Natural killer cell (primary cell): ENCODE results near the gene CA11. TPM values are rescaled to one million over a fixed set of nuclear protein-coding genes. Genes with fewer than 3 reads are reported as not detected.
"Not testable (repeated sequence)": the region's sequence is repeated elsewhere in the genome, so short reads cannot be mapped to it uniquely, and the experiment has no call there.

Experiments
- ATAC-seq, 3 donors: fragments of 150-1000 bp in 2 of 3; fragments of 200-7000 bp in 1 of 3; cut with Tn5 transposase; 1 replicate in 1 of 3; 2 replicates in 2 of 3; pipeline ENCODE4 v1.10.0; 2021; ENCODE audit warnings: mild to moderate bottlenecking in 2 of 3, moderate library complexity in 2 of 3
- DNase-seq, 2 donors: peaks; one replicate each; pipeline versions ENCODE4 v3.0.0 to v3.0.0-alpha.2; 2013 to 2021; ENCODE audit warnings: mixed read lengths in 1 of 2
- H3K27ac ChIP-seq: one replicate; pipeline ENCODE4 v1.5.1; 2013; ENCODE audit warnings: mild to moderate bottlenecking, low read length
- H3K27me3 ChIP-seq: one replicate; pipeline ENCODE4 v1.6.1; 2013; ENCODE audit warnings: low read length; ENCODE audit not compliant: control insufficient read depth, insufficient read depth
- H3K36me3 ChIP-seq: one replicate; pipeline ENCODE4 v1.6.1; 2013; ENCODE audit warnings: low read length; ENCODE audit not compliant: control insufficient read depth, insufficient read depth
- H3K4me1 ChIP-seq: one replicate; pipeline ENCODE4 v1.6.1; 2013; ENCODE audit warnings: low read length; ENCODE audit not compliant: control insufficient read depth, insufficient read depth
- H3K4me3 ChIP-seq: one replicate; pipeline ENCODE4 v1.5.1; 2013; ENCODE audit warnings: low read length
- H3K9me3 ChIP-seq: one replicate; pipeline ENCODE4 v1.6.1; 2013; ENCODE audit warnings: low read length; ENCODE audit not compliant: control insufficient read depth, insufficient read depth
- H3K27ac Mint-ChIP-seq, 2 donors: one replicate each; pipeline ENCODE4 v1.8.0; 2022; ENCODE audit warnings: mild to moderate bottlenecking in 2 of 2, mixed read lengths in 2 of 2, moderate library complexity in 1 of 2
- H3K27me3 Mint-ChIP-seq, 2 donors: one replicate each; pipeline ENCODE4 v1.8.0; 2022; ENCODE audit warnings: low read depth in 2 of 2, mixed read lengths in 2 of 2
- H3K36me3 Mint-ChIP-seq: one replicate; pipeline ENCODE4 v1.8.0; 2022; ENCODE audit warnings: mixed read lengths
- H3K4me1 Mint-ChIP-seq, 2 donors: one replicate each; pipeline ENCODE4 v1.8.0; 2022; ENCODE audit warnings: mixed read lengths in 2 of 2
- H3K4me3 Mint-ChIP-seq: one replicate; pipeline ENCODE4 v1.8.0; 2022; ENCODE audit warnings: mild to moderate bottlenecking, moderate library complexity, mixed read lengths
- H3K9me3 Mint-ChIP-seq, 2 donors: one replicate each; pipeline ENCODE4 v1.8.0; 2022; ENCODE audit warnings: mixed read lengths in 2 of 2
- CTCF ChIP-seq: fragments of 200-600 bp; IDR thresholded peaks from one replicate; pipeline ENCODE4 v1.8.0; 2022; ENCODE audit warnings: antibody characterized with exemption
- WGBS: methylation state at CpG from one replicate; pipeline ENCODE4 v1.1.7; 2013; ENCODE audit warnings: missing lambda C conversion rate; ENCODE audit not compliant: insufficient coverage; 5-methylcytosine and 5-hydroxymethylcytosine counted together
- intact Hi-C: fragments of 100-400 bp; cut with micrococcal nuclease; formaldehyde crosslinking; loops from one replicate; pipeline ENCODE4 v1.14.2; 2022
- total RNA-seq, 4 donors: library from RNA; stranded (reverse); fragments of 120-200 nt in 1 of 4; gene quantifications; one replicate each; pipeline versions ENCODE4 v1.2.3 to v1.2.4, GENCODE V29; 2013 to 2022

CA11 gene
- total RNA-seq, 3 donors from 2014 or later (not counting 1 experiment from before 2014, with no cell fraction given): 9.2 to 11.9 (median 11.0) TPM

- intact Hi-C loops: loop anchor here (10.0 kb wide), 2 partner anchors 241 to 361 kb away; partner anchors contain the start of genes GYS1, PPP1R15A and RUVBL2
- Histone ChIP-seq H3K27me3 (no peaks in the 10 kb centered on the region), H3K27ac (peak overlapping the region; percentile 64), H3K9me3 (no peaks in the 10 kb centered on the region), H3K36me3 (peaks cover 37% of the 10 kb centered on the region), H3K4me1 (peaks cover 66% of the 10 kb centered on the region), H3K4me3 (no peak overlapping the region)
- Mint-ChIP-seq H3K4me1 (peaks cover 29 to 41% of the 10 kb centered on the region in 2 donors), H3K27me3 (no peaks in the 10 kb centered on the region), H3K9me3 (peaks cover 0 to under 1% of the 10 kb centered on the region in 2 donors), H3K27ac (peak overlapping the region; percentile 85 to 99), H3K36me3 (no peaks in the 10 kb centered on the region), H3K4me3 (peak overlapping the region; percentile 86)
- TF ChIP-seq CTCF: no peak
- DNase-seq (peak in 1 of 2 donors; percentile 13), ATAC-seq (no peak)
- WGBS: 90% methylated on average over 21 of the region's 22 CpGs
Observed at GRCh38 chr19:48633148-48634035, 12.6 kb downstream of the CA11 start.

GRCh38 chr19:48632692-48633147, 13.3 kb downstream of the CA11 start:
- intact Hi-C loops: loop anchor here (10.0 kb wide), 2 partner anchors 242 to 362 kb away; partner anchors contain the start of genes GYS1, PPP1R15A and RUVBL2
- Mint-ChIP-seq H3K4me3 (no peak overlapping the region), H3K9me3 (no peaks in the 10 kb centered on the region), H3K4me1 (peaks cover 22 to 36% of the 10 kb centered on the region in 2 donors), H3K36me3 (no peaks in the 10 kb centered on the region), H3K27ac (no peak overlapping the region), H3K27me3 (no peaks in the 10 kb centered on the region)
- Histone ChIP-seq H3K36me3 (peaks cover 39% of the 10 kb centered on the region), H3K4me3 (no peak overlapping the region), H3K27ac (no peak overlapping the region), H3K4me1 (peaks cover 68% of the 10 kb centered on the region), H3K9me3 (no peaks in the 10 kb centered on the region), H3K27me3 (no peaks in the 10 kb centered on the region)
- ATAC-seq: no peak
- no peak for TF ChIP-seq CTCF
- no peak for DNase-seq

DNA sequence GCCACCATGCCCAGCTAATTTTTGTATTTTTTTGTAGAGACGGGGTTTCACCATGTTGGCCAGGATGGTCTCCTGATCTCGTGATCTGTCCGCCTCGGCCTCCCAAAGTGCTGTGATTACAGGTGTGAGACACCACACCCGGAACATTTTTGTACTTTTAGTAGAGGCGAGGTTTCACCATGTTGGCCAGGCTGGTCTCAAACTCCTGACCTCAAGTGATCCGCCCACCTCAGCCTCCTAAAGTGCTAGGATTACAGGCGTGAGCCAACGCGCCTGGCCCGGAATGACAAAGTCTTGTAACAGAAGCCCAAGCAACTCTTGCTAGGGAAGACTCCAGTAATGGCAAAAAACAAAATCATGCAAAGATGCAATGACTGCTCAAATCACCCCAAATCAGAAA, 13.7 kb downstream of the CA11 start:
- ATAC-seq, H3K27me3 Mint-ChIP-seq, H3K4me3 ChIP-seq, H3K9me3 ChIP-seq, H3K27ac ChIP-seq, H3K27me3 ChIP-seq, H3K9me3 Mint-ChIP-seq, H3K36me3 Mint-ChIP-seq, DNase-seq, H3K27ac Mint-ChIP-seq, H3K4me3 Mint-ChIP-seq: not testable (repeated sequence)
- intact Hi-C loops: loop anchor here (10.0 kb wide), 2 partner anchors 243 to 363 kb away; partner anchors contain the start of genes GYS1, PPP1R15A and RUVBL2
- Histone ChIP-seq H3K36me3 (peaks cover 39% of the 10 kb centered on the region), H3K4me1 (peaks cover 72% of the 10 kb centered on the region)
- WGBS: 92% methylated on average over 11 of the region's 11 CpGs
- peaks cover 22 to 37% of the 10 kb centered on the region in 2 donors for H3K4me1 Mint-ChIP-seq

DNA sequence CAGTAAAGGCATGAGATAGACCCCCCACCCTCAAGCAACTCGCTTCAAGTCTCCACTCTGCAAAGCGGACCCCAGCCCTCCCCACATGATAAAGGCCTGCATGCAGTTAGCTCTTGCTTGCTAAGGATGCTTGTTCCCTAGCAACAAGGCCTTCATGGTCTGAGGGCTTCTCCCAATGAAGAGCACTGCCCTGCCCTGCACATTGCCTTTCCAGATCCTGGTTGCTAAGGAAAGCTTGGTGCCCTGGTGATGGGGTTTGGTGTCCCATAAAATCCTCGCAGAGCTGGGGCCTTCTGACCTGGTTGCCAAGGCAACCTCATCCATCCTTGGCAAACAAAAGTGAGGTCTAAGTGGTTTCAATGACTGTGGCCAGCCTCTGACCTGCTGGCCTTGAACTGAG, 14.8 kb downstream of the CA11 start:
- Histone ChIP-seq H3K27ac (no peak overlapping the region), H3K27me3 (no peaks in the 10 kb centered on the region), H3K4me3 (no peak overlapping the region), H3K36me3 (peaks cover 39% of the 10 kb centered on the region), H3K9me3 (no peaks in the 10 kb centered on the region), H3K4me1 (peaks cover 83% of the 10 kb centered on the region)
- no peak for TF ChIP-seq CTCF
- ATAC-seq: no peak
- no peak for DNase-seq
- Mint-ChIP-seq H3K27ac (no peak overlapping the region), H3K36me3 (no peaks in the 10 kb centered on the region), H3K4me3 (no peak overlapping the region), H3K9me3 (no peaks in the 10 kb centered on the region), H3K4me1 (peaks cover 26 to 39% of the 10 kb centered on the region in 2 donors), H3K27me3 (no peaks in the 10 kb centered on the region)
- WGBS: 79% methylated on average over 3 of the region's 3 CpGs
- intact Hi-C loops: loop anchor here (10.0 kb wide), 2 partner anchors 244 to 364 kb away; partner anchors contain the start of genes GYS1, PPP1R15A and RUVBL2
